ENCODE results near the gene MRC1.

GRCh38 chr10:17811146-17811865 is 2.2 kb downstream of the MRC1 start:
- TF ChIP-seq EZH2phosphoT487 (IDR thresholded peaks at IDR 0.05; ENCODE audit: insufficient read depth, low read depth) (no peak), EZH2 (IDR thresholded peaks at IDR 0.05; ENCODE audit: insufficient read depth, poor library complexity, severe bottlenecking) (no peak)
